GM12872 (cell line): ENCODE measurements around the gene RXFP4.

Experiments used
- CTCF ChIP-seq: IDR thresholded peaks from 3 replicates; pipeline ENCODE4 v1.5.1; 2011; ENCODE audit warnings: low read depth, mild to moderate bottlenecking, low read length, moderate library complexity; ENCODE audit not compliant: insufficient read depth

Gene RXFP4

GRCh38 chr1:155974208-155975115 is 33.0 kb downstream of the RXFP4 start:
- no peak for TF ChIP-seq CTCF

GRCh38 chr1:155975375-155976061 is 34.1 kb downstream of the RXFP4 start:
- no peak for TF ChIP-seq CTCF

GRCh38 chr1:155976062-155976912 is 34.8 kb downstream of the RXFP4 start:
- no peak for TF ChIP-seq CTCF

- TF ChIP-seq CTCF = no peak
These were observed 35.7 kb downstream of the RXFP4 start for GRCh38 chr1:155976913-155977689.

GRCh38 chr1:155977690-155978324 is 36.4 kb downstream of the RXFP4 start:
- no peak for TF ChIP-seq CTCF

GRCh38 chr1:155978325-155978972 is 37.0 kb downstream of the RXFP4 start, which contains the start of gene ARHGEF2:
Gene ARHGEF2, minus strand, starts transcription at chr1:155978547. Its CDS starts 120 bp downstream, at chr1:155978427.
- peak; percentile 56 for TF ChIP-seq CTCF
